ENCODE data around the gene MYO15B. TPM values are rescaled to one million over a fixed set of nuclear protein-coding genes. Genes with fewer than 3 reads are reported as not detected.

MYO15B gene
- total and polyA plus RNA-seq, 4 donors, result 84.5 to 197 (median 167) TPM

DNA sequence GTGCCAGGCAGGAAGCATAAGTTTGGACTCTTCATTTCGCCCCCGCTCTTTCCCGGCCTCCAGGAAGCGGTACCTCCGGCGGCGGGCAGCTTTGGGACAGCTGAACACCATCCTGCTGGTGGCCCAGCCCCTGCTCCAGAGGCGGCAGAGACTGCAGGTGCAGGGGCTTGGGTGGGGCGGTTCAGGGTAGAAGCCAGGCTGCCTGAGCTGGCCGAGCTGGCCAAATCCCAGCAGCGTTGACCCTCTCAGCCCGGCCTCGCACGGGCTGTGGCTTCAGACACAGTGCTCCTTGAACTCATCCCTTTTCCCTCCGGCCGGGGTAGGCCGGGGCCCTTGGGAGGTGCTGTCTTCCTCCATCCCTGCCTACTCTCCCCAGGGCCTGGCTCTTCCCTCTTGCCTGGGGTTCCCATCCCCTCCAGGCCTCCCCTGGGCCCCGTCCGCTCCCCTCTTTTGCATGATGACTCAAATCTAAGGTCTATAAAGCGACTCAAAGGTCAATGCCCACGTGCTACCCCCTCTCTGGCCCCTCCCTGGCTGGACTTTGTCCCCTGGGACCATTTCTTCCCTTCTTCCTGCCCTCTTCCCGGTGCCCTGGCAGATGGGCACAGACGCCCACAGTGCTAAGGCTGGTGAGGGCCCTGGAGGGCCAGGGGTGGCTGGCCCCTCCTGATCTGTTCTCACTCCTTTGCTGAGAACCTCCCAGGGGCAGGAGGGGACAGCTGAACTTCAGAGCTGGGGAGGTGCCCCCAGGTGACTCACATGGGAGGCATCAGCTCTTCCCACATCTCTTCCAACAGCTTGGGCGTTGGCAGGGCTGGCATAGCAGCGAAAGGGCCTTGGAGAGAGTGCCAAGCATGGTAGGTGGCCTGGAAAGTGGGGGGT lies 22.7 kb downstream of the MYO15B start:
- no peaks in the 10 kb centered on the region for H3K4me1 ChIP-seq (ENCODE audit: control insufficient read depth in 5 of 5, insufficient read depth in 5 of 5, low read length in 5 of 5)
- H3K4me3 ChIP-seq, result no peak overlapping the region
- no peak overlapping the region for H3K27ac ChIP-seq (ENCODE audit: low read depth in 1 of 2, low read length in 1 of 2)
- no peaks in the 10 kb centered on the region for H3K27me3 ChIP-seq (ENCODE audit: control insufficient read depth in 3 of 3, insufficient read depth in 3 of 3, low read length in 2 of 3)
- no peaks in the 10 kb centered on the region for H3K9me3 ChIP-seq (ENCODE audit: control insufficient read depth in 4 of 4, insufficient read depth in 3 of 4, low read length in 3 of 4)
- 92 to 94% methylated on average over 25 of the region's 25 CpGs for WGBS, 2 donors
- TF ChIP-seq, protein P1, sequence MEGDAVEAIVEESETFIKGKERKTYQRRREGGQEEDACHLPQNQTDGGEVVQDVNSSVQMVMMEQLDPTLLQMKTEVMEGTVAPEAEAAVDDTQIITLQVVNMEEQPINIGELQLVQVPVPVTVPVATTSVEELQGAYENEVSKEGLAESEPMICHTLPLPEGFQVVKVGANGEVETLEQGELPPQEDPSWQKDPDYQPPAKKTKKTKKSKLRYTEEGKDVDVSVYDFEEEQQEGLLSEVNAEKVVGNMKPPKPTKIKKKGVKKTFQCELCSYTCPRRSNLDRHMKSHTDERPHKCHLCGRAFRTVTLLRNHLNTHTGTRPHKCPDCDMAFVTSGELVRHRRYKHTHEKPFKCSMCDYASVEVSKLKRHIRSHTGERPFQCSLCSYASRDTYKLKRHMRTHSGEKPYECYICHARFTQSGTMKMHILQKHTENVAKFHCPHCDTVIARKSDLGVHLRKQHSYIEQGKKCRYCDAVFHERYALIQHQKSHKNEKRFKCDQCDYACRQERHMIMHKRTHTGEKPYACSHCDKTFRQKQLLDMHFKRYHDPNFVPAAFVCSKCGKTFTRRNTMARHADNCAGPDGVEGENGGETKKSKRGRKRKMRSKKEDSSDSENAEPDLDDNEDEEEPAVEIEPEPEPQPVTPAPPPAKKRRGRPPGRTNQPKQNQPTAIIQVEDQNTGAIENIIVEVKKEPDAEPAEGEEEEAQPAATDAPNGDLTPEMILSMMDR (IDR thresholded peaks at IDR 0.05; ENCODE audit: control extremely low read depth, extremely low read depth), result no peak
- H3K36me3 ChIP-seq (ENCODE audit: control insufficient read depth in 4 of 4, insufficient read depth in 4 of 4, low read length in 4 of 4), result peaks cover 0 to 40% (median 10%) of the 10 kb centered on the region in 4 donors
- ATAC-seq (ENCODE audit: insufficient read depth, low FRiP score) (no peak), DNase-seq (no peak)
- H3K9ac ChIP-seq (ENCODE audit: insufficient read depth in 1 of 2, low read length in 2 of 2), result no peak overlapping the region

DNA sequence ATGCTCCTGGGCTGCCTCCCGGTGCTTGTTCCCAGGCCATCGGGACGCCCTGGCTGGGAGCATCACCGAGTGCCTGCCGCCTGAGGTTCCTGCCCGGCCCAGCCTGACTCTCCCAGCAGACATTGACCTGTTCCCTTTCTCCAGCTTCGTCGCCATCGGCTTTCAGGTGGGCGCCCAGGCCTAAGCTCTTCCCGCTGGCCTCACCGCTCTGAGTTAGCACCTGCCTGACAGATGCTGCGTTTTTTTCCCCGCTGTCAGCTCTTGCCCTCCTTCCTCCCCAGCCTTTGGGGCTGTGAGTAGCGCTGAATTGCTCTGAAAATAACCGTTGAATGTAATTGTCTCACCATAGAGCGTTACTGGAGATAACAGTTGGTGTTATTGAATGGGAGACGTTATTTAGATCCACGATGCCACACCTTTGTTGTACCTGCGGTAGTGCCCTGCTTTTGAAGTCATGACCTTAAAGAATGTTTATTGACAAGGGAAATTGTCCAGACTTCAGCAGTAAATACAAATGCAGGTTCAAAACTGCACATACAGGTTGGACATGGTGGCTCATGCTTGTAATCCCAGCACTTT lies 24.3 kb downstream of the MYO15B start:
- no peaks in the 10 kb centered on the region for H3K27me3 ChIP-seq (ENCODE audit: control insufficient read depth in 3 of 3, insufficient read depth in 3 of 3, low read length in 2 of 3)
- ATAC-seq (ENCODE audit: insufficient read depth, low FRiP score), result no peak
- TF ChIP-seq, protein P1 (IDR thresholded peaks at IDR 0.05; ENCODE audit: control extremely low read depth, extremely low read depth), result no peak
- H3K36me3 ChIP-seq (ENCODE audit: control insufficient read depth in 4 of 4, insufficient read depth in 4 of 4, low read length in 4 of 4), result peaks cover 0 to 56% (median 12%) of the 10 kb centered on the region in 4 donors
- no peak for DNase-seq
- H3K4me1 ChIP-seq (ENCODE audit: control insufficient read depth in 5 of 5, insufficient read depth in 5 of 5, low read length in 5 of 5), result no peaks in the 10 kb centered on the region
- H3K27ac ChIP-seq (ENCODE audit: low read depth in 1 of 2, low read length in 1 of 2), result no peak overlapping the region
- no peak overlapping the region for H3K9ac ChIP-seq (ENCODE audit: insufficient read depth in 1 of 2, low read length in 2 of 2)
- 91 to 99% methylated on average over 20 of the region's 20 CpGs for WGBS, 2 donors
- no peak overlapping the region for H3K4me3 ChIP-seq
- no peaks in the 10 kb centered on the region for H3K9me3 ChIP-seq (ENCODE audit: control insufficient read depth in 4 of 4, insufficient read depth in 3 of 4, low read length in 3 of 4)

GRCh38 chr17:75612906-75613626 lies 25.5 kb downstream of the MYO15B start:
- H3K9me3 ChIP-seq (ENCODE audit: control insufficient read depth in 4 of 4, insufficient read depth in 3 of 4, low read length in 3 of 4), result no peaks in the 10 kb centered on the region
- no peaks in the 10 kb centered on the region for H3K4me1 ChIP-seq (ENCODE audit: control insufficient read depth in 5 of 5, insufficient read depth in 5 of 5, low read length in 5 of 5)
- ATAC-seq (ENCODE audit: insufficient read depth, low FRiP score), result no peak
- no peak overlapping the region for H3K27ac ChIP-seq (ENCODE audit: low read depth in 1 of 2, low read length in 1 of 2)
- 90 to 92% methylated on average over 27 of the region's 27 CpGs for WGBS, 2 donors
- TF ChIP-seq, protein P1 (IDR thresholded peaks at IDR 0.05; ENCODE audit: control extremely low read depth, extremely low read depth), result no peak
- no peak overlapping the region for H3K9ac ChIP-seq (ENCODE audit: insufficient read depth in 1 of 2, low read length in 2 of 2)
- no peak overlapping the region for H3K4me3 ChIP-seq
- H3K36me3 ChIP-seq (ENCODE audit: control insufficient read depth in 4 of 4, insufficient read depth in 4 of 4, low read length in 4 of 4), result peaks cover 0 to 66% (median 16%) of the 10 kb centered on the region in 4 donors
- no peak for DNase-seq
- H3K27me3 ChIP-seq (ENCODE audit: control insufficient read depth in 3 of 3, insufficient read depth in 3 of 3, low read length in 2 of 3), result no peaks in the 10 kb centered on the region

Data from lung (tissue), 12 donors.